GM23338 (cell line): ENCODE results near the gene CFAP53.

ENCODE experiments used
- CREB1 ChIP-seq: fragments of 250-450 bp; sonication (Bioruptor Pico); IDR thresholded peaks from 2 replicates; pipeline ENCODE4 v1.5.0; 2020; ENCODE audit warnings: low read depth, mild to moderate bottlenecking, moderate library complexity
- CTCF ChIP-seq, 2 experiments: fragments of 200-600 bp in 1 of 2; sonication (generic) in 1 of 2; conservative IDR thresholded peaks; 2 replicates each; pipeline versions ENCODE4 v1.5.1 to v1.6.1; 2016 to 2017; ENCODE audit warnings: antibody characterized with exemption in 2 of 2, low read depth in 2 of 2, mild to moderate bottlenecking in 2 of 2, moderate library complexity in 1 of 2
- ETS1 ChIP-seq: IDR thresholded peaks from 2 replicates; pipeline ENCODE4 v1.6.1; 2016; ENCODE audit warnings: antibody characterized with exemption
- EZH2 ChIP-seq: fragments of 200-600 bp; sonication (generic); IDR thresholded peaks from one replicate; pipeline ENCODE4 v1.8.0; 2017; ENCODE audit warnings: antibody characterized with exemption, mild to moderate bottlenecking, low read depth; ENCODE audit not compliant: unreplicated experiment
- EZH2phosphoT487 ChIP-seq: fragments of 200-600 bp; sonication (generic); IDR thresholded peaks from one replicate; pipeline ENCODE4 v1.8.1; 2018; ENCODE audit warnings: antibody characterized with exemption; ENCODE audit not compliant: unreplicated experiment
- JUNB ChIP-seq: IDR thresholded peaks from one replicate; pipeline ENCODE4 v1.6.1; 2016; ENCODE audit warnings: antibody characterized with exemption; ENCODE audit not compliant: unreplicated experiment
- POLR2AphosphoS5 ChIP-seq: IDR thresholded peaks from 2 replicates; pipeline ENCODE4 v1.6.1; 2016; ENCODE audit warnings: antibody characterized with exemption, low read depth
- REST ChIP-seq: IDR thresholded peaks from one replicate; pipeline ENCODE4 v1.6.1; 2018; ENCODE audit warnings: antibody characterized with exemption; ENCODE audit not compliant: unreplicated experiment
- STAT1 ChIP-seq: IDR thresholded peaks from one replicate; pipeline ENCODE4 v1.6.1; 2016; ENCODE audit warnings: antibody characterized with exemption; ENCODE audit not compliant: unreplicated experiment
- ZNF114 ChIP-seq: fragments of 250-450 bp; sonication (Bioruptor Pico); IDR thresholded peaks from 2 replicates; pipeline ENCODE4 v1.5.0; 2020; ENCODE audit warnings: mild to moderate bottlenecking, moderate library complexity
- ZNF331 ChIP-seq: fragments of 250-450 bp; sonication (Bioruptor Pico); IDR thresholded peaks from 2 replicates; pipeline ENCODE4 v1.5.0; 2020; ENCODE audit warnings: low read depth, mild to moderate bottlenecking, moderate library complexity

- 0 out of 4 replicates have a peak, but pooled peaks of 1 of the 2 experiments have one; percentile 2 for TF ChIP-seq CTCF (conservative IDR thresholded peaks at IDR 0.05; ENCODE audit: low read depth in 2 of 2)
- no peak for TF ChIP-seq EZH2phosphoT487
- no peak for TF ChIP-seq REST
- TF ChIP-seq EZH2: peak; percentile 17
- TF ChIP-seq POLR2AphosphoS5: no peak
- TF ChIP-seq CREB1: no peak
- TF ChIP-seq ZNF114 (CRISPR knock-in tag): no peak
- no peak for TF ChIP-seq STAT1
- TF ChIP-seq JUNB: no peak
- TF ChIP-seq ZNF331 (CRISPR knock-in tag): no peak
- no peak for TF ChIP-seq ETS1
Observed at GRCh38 chr18:50298443-50299284, 32.4 kb upstream of the CFAP53 start.
